HepG2 (cell line): Measurements from ENCODE around the gene DCUN1D3. TPM values are rescaled to one million over a fixed set of nuclear protein-coding genes. Genes with fewer than 3 reads are reported as not detected.

Experiments
- ARHGAP35 ChIP-seq: sonication (generic); formaldehyde crosslinking; IDR thresholded peaks from 2 replicates; pipeline ENCODE4 v1.9.0; 2022; ENCODE audit warnings: mild to moderate bottlenecking, inconsistent platforms, moderate library complexity, missing genetic modification reagents, borderline replicate concordance
- ARNTL ChIP-seq: sonication (generic); formaldehyde crosslinking; IDR thresholded peaks from 2 replicates; pipeline ENCODE4 v1.4.0; 2020; ENCODE audit warnings: mild to moderate bottlenecking, missing genetic modification reagents
- BRD4 ChIP-seq: sonication (generic); formaldehyde crosslinking; IDR thresholded peaks from 2 replicates; pipeline ENCODE4 v1.4.0; 2020; ENCODE audit warnings: missing genetic modification reagents
- GATAD2A ChIP-seq: IDR thresholded peaks from 2 replicates; pipeline ENCODE4 v1.6.1; 2016
- HMGXB4 ChIP-seq, 2 experiments: sonication (generic) in 1 of 2; formaldehyde crosslinking in 1 of 2; IDR thresholded peaks; 2 replicates each; pipeline versions ENCODE4 v1.4.0 to v1.6.1; 2018 to 2020; ENCODE audit warnings: missing genetic modification reagents in 2 of 2, borderline replicate concordance in 1 of 2, low read depth in 1 of 2, mild to moderate bottlenecking in 1 of 2, missing biosample characterization in 1 of 2
- KLF11 ChIP-seq: IDR thresholded peaks from 2 replicates; pipeline ENCODE4 v1.6.1; 2016; ENCODE audit warnings: missing compliant biosample characterization
- POLR2AphosphoS5 ChIP-seq: IDR thresholded peaks from 2 replicates; pipeline ENCODE4 v1.6.1; 2012; ENCODE audit warnings: low read depth, low read length
- RBFOX2 ChIP-seq: fragments of 200-400 bp; formaldehyde crosslinking; IDR thresholded peaks from 2 replicates; pipeline ENCODE4 v1.6.1; 2017; ENCODE audit warnings: low read depth, mild to moderate bottlenecking, low read length
- RNF219 ChIP-seq: sonication (generic); formaldehyde crosslinking; IDR thresholded peaks from 2 replicates; pipeline ENCODE4 v1.5.0; 2020; ENCODE audit warnings: mild to moderate bottlenecking, missing genetic modification reagents
- TOPORS ChIP-seq: sonication (generic); formaldehyde crosslinking; IDR thresholded peaks from 2 replicates; pipeline ENCODE4 v1.8.0; 2023; ENCODE audit warnings: mild to moderate bottlenecking, missing genetic modification reagents
- YEATS2 ChIP-seq: sonication (generic); formaldehyde crosslinking; IDR thresholded peaks from 2 replicates; pipeline ENCODE4 v1.4.0; 2020; ENCODE audit warnings: missing genetic modification reagents, borderline replicate concordance
- ZBTB4 ChIP-seq: sonication (generic); formaldehyde crosslinking; IDR thresholded peaks from 2 replicates; pipeline ENCODE4 v1.4.0; 2020; ENCODE audit warnings: missing genetic modification reagents, mild to moderate bottlenecking, borderline replicate concordance
- ZFY ChIP-seq: sonication (generic); formaldehyde crosslinking; IDR thresholded peaks from 2 replicates; pipeline ENCODE4 v1.4.0; 2020; ENCODE audit warnings: missing genetic modification reagents
- ZNF337 ChIP-seq: sonication (generic); formaldehyde crosslinking; IDR thresholded peaks from 2 replicates; pipeline ENCODE4 v1.5.1; 2020; ENCODE audit warnings: missing genetic modification reagents, low read depth, mild to moderate bottlenecking, borderline replicate concordance
- ZNF501 ChIP-seq: sonication (generic); formaldehyde crosslinking; IDR thresholded peaks from 2 replicates; pipeline ENCODE4 v1.5.1; 2020; ENCODE audit warnings: mild to moderate bottlenecking, moderate library complexity, missing genetic modification reagents
- ZNF619 ChIP-seq: sonication (generic); formaldehyde crosslinking; IDR thresholded peaks from 2 replicates; pipeline ENCODE4 v1.4.0; 2020; ENCODE audit warnings: mild to moderate bottlenecking, missing genetic modification reagents
- ZNF629 ChIP-seq: sonication (generic); formaldehyde crosslinking; conservative IDR thresholded peaks from 2 replicates; pipeline ENCODE4 v1.5.0; 2020; ENCODE audit warnings: missing genetic modification reagents
- ZNF720 ChIP-seq: sonication (generic); formaldehyde crosslinking; IDR thresholded peaks from 2 replicates; pipeline ENCODE4 v1.4.0; 2020; ENCODE audit warnings: missing genetic modification reagents
- ZNF780A ChIP-seq: sonication (generic); formaldehyde crosslinking; IDR thresholded peaks from 2 replicates; pipeline ENCODE4 v1.8.0; 2022; ENCODE audit warnings: mild to moderate bottlenecking, missing genetic modification reagents, moderate library complexity
- polyA plus RNA-seq, 8 experiments: library from polyadenylated mRNA; depleted of rRNA in 3 of 8; stranded (reverse) in 7 of 8; unstranded in 1 of 8; fragments of >200 nt; fragmentation: Illumina TruSeq in 4 of 8; extraction: Trizol in 4 of 8; gene quantifications; 2 replicates each; pipeline versions ENCODE4 v1.2.1 to v1.2.3, GENCODE V29; 2011 to 2016; ENCODE audit warnings: low read depth in 4 of 8, missing spikeins in 1 of 8, mixed read lengths in 1 of 8; ENCODE audit not compliant: insufficient read depth in 1 of 8
- total RNA-seq, 5 experiments: library from RNA; depleted of rRNA; stranded (reverse); fragments of >200 nt; fragmentation: Illumina TruSeq; extraction: Trizol; gene quantifications; 2 replicates each; pipeline ENCODE4 v1.2.3, GENCODE V29; 2016; ENCODE audit warnings: low read depth in 1 of 5
- TF ChIP-seq, protein P1 (sequence below): sonication (generic); formaldehyde crosslinking; IDR thresholded peaks from 2 replicates; pipeline ENCODE4 v1.5.0; 2020; ENCODE audit warnings: mild to moderate bottlenecking, missing genetic modification reagents, borderline replicate concordance
- TF ChIP-seq, protein P2 (sequence below): sonication (generic); formaldehyde crosslinking; IDR thresholded peaks from 2 replicates; pipeline ENCODE4 v1.4.0; 2020; ENCODE audit warnings: mild to moderate bottlenecking, missing genetic modification reagents

The DCUN1D3 gene
- total and polyA plus RNA-seq, 2 of the 13 experiments (the other 11 are each of a cell fraction or from before 2014, with no cell fraction given): 5.0 to 19.3 TPM

DNA sequence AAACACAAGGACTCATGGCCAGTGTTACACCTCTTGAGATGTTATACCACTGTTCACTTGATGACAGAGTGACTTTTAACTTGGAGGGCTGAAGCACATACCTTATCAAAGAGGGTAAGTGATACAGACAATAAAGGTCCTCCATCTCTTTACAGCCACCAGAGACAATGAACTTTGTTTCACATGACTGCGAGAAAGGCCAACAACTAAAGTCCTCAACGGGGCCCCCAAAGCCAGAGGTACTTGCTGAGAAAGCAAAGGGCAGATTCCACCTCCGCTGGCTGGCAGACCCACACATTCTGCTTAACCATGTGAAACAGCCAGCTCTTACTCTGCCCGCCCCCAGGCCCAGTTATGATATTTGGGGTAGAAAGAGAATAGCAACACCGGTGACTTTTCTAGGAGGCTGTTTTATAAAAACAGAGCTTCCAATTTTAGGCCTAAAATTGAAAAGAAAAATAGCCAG, 21.4 kb downstream of the DCUN1D3 start (continued):
- no peak for TF ChIP-seq ZNF337 (CRISPR knock-in tag)
- TF ChIP-seq RBFOX2: no peak
- TF ChIP-seq ZNF720: no peak
- no peak for TF ChIP-seq HMGXB4 (CRISPR knock-in tag; IDR thresholded peaks at IDR 0.05; ENCODE audit: borderline replicate concordance in 1 of 2, low read depth in 1 of 2)
- TF ChIP-seq YEATS2 (CRISPR knock-in tag): peak; percentile 39; the same call in 1 of the 2 replicates
- no peak for TF ChIP-seq BRD4 (CRISPR knock-in tag)
- no peak for TF ChIP-seq TOPORS (CRISPR knock-in tag)
- TF ChIP-seq, protein P1, sequence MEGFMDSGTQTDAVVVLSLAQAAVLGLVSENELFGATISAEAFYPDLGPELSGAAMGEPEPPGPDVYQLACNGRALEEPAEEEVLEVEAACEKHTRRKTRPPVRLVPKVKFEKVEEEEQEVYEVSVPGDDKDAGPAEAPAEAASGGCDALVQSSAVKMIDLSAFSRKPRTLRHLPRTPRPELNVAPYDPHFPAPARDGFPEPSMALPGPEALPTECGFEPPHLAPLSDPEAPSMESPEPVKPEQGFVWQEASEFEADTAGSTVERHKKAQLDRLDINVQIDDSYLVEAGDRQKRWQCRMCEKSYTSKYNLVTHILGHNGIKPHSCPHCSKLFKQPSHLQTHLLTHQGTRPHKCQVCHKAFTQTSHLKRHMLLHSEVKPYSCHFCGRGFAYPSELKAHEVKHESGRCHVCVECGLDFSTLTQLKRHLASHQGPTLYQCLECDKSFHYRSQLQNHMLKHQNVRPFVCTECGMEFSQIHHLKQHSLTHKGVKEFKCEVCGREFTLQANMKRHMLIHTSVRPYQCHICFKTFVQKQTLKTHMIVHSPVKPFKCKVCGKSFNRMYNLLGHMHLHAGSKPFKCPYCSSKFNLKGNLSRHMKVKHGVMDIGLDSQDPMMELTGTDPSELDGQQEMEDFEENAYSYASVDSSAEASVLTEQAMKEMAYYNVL (CRISPR knock-in tag): peak; percentile 39; the same call in 1 of the 2 replicates
- TF ChIP-seq, protein P2, sequence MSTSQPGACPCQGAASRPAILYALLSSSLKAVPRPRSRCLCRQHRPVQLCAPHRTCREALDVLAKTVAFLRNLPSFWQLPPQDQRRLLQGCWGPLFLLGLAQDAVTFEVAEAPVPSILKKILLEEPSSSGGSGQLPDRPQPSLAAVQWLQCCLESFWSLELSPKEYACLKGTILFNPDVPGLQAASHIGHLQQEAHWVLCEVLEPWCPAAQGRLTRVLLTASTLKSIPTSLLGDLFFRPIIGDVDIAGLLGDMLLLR: no peak
- TF ChIP-seq ZBTB4: no peak
- TF ChIP-seq RNF219 (CRISPR knock-in tag): no peak
- TF ChIP-seq GATAD2A: peak; percentile 50; the same call in 1 of the 2 replicates
- no peak for TF ChIP-seq POLR2AphosphoS5
- no peak for TF ChIP-seq ZFY
- TF ChIP-seq ARNTL (CRISPR knock-in tag): peak; percentile 49; the same call in 1 of the 2 replicates
- TF ChIP-seq ARHGAP35 (CRISPR knock-in tag): no peak
- TF ChIP-seq ZNF629 (CRISPR knock-in tag): no peak
- no peak for TF ChIP-seq ZNF619 (CRISPR knock-in tag)
- TF ChIP-seq KLF11 (CRISPR knock-in tag): no peak
- TF ChIP-seq ZNF501 (CRISPR knock-in tag): peak; percentile 60; the same call in 1 of the 2 replicates
- no peak for TF ChIP-seq ZNF780A
